ENCODE results near the gene SERPINB13. TPM values are rescaled to one million over a fixed set of nuclear protein-coding genes. Genes with fewer than 3 reads are reported as not detected.

The SERPINB13 gene
- total RNA-seq, 2 donors from 2014 or later, result not detected

Other genes starting within 250 kb of the SERPINB13 start
- gene KDSR, start 220.1 kb upstream of the SERPINB13 start, total RNA-seq, result 10 to 100 TPM; 14.5 TPM
- 10 to 100 TPM; 16.2 to 20.2 TPM for gene VPS4B, start 164.9 kb upstream of the SERPINB13 start, total RNA-seq
- gene SERPINB5, start 110.4 kb upstream of the SERPINB13 start, total RNA-seq, result not detected
- not detected for gene SERPINB12, start 45.0 kb upstream of the SERPINB13 start, total RNA-seq
- gene SERPINB4, start 56.9 kb downstream of the SERPINB13 start, total RNA-seq, result not detected
- not detected for gene SERPINB3, start 74.5 kb downstream of the SERPINB13 start, total RNA-seq
- not detected for gene SERPINB11, start 115.6 kb downstream of the SERPINB13 start, total RNA-seq
- gene SERPINB7, start 188.1 kb downstream of the SERPINB13 start, total RNA-seq, result not detected

Measured in body of pancreas (tissue), 2 donors.